Panc1 (cell line): Measurements from ENCODE around the gene ZCWPW1. TPM values are rescaled to one million over a fixed set of nuclear protein-coding genes. Genes with fewer than 3 reads are reported as not detected.

ENCODE experiments used
- ATAC-seq: fragments of 200-7000 bp; cut with Tn5 transposase; 2 replicates; pipeline ENCODE4 v1.9.1; 2020; ENCODE audit warnings: mild to moderate bottlenecking, moderate library complexity
- BruUV-seq: library from RNA; stranded (reverse); fragments of 400-500 nt; replicated peaks from 2 replicates; lab custom pipeline; 2021; lab: Mats Ljungman, UMichigan
- CTCF ChIA-PET: fragments of 300-600 bp; sonication (Branson Sonifier 250); formaldehyde crosslinking; loops from one replicate; lab custom pipeline; 2022; ENCODE audit warnings: antibody characterized with exemption; lab: Charles Lee
- POLR2A ChIA-PET: fragments of 300-600 bp; sonication (Branson Sonifier 250); formaldehyde crosslinking; loops from one replicate; lab custom pipeline; 2022; ENCODE audit warnings: antibody characterized with exemption; lab: Charles Lee
- DNase-seq: peaks from one replicate; pipeline ENCODE4 v3.0.0-alpha.2; 2010; ENCODE audit warnings: low read depth, low spot score
- H3K27ac ChIP-seq: 2 replicates; pipeline ENCODE4 v1.5.1; 2011; ENCODE audit warnings: mild to moderate bottlenecking, low read length, inconsistent platforms
- H3K27me3 ChIP-seq: fragments of 200-500 bp; sonication (Bioruptor generic); 2 replicates; pipeline ENCODE4 v1.6.0; 2014; ENCODE audit warnings: low read length, inconsistent platforms; ENCODE audit not compliant: control insufficient read depth, insufficient read depth
- H3K36me3 ChIP-seq: fragments of 200-500 bp; sonication (Bioruptor generic); 2 replicates; pipeline ENCODE4 v1.5.1; 2014; ENCODE audit warnings: inconsistent platforms, mild to moderate bottlenecking, low read length, moderate library complexity; ENCODE audit not compliant: control insufficient read depth, insufficient read depth
- H3K4me1 ChIP-seq: 2 replicates; pipeline ENCODE4 v1.5.1; 2011; ENCODE audit warnings: inconsistent platforms, mild to moderate bottlenecking, low read length, moderate library complexity; ENCODE audit not compliant: control insufficient read depth, insufficient read depth
- H3K4me3 ChIP-seq, 2 experiments: 2 replicates each; pipeline ENCODE4 v1.5.1; 2011 to 2012; ENCODE audit warnings: low read depth in 2 of 2, low read length in 2 of 2, mild to moderate bottlenecking in 2 of 2, inconsistent platforms in 1 of 2, moderate library complexity in 1 of 2
- H3K9me3 ChIP-seq: fragments of 200-500 bp; sonication (Bioruptor generic); 2 replicates; pipeline ENCODE4 v1.5.1; 2014; ENCODE audit warnings: low read depth, mild to moderate bottlenecking, inconsistent platforms, low read length, moderate library complexity; ENCODE audit not compliant: control insufficient read depth, insufficient read depth
- CTCF ChIP-seq: fragments of 450-650 bp; IDR thresholded peaks from 2 replicates; pipeline ENCODE4 v1.5.1; 2017; ENCODE audit warnings: mild to moderate bottlenecking
- POLR2AphosphoS5 ChIP-seq: IDR thresholded peaks from 2 replicates; pipeline ENCODE4 v1.6.1; 2012; ENCODE audit warnings: mild to moderate bottlenecking, low read depth, low read length, moderate library complexity
- REST ChIP-seq, 2 experiments: IDR thresholded peaks; 2 replicates each; pipeline ENCODE4 v1.6.1; 2011 to 2012; ENCODE audit warnings: low read depth in 2 of 2, control low read depth in 1 of 2, low read length in 1 of 2, mild to moderate bottlenecking in 1 of 2, moderate library complexity in 1 of 2; ENCODE audit not compliant: insufficient read depth in 1 of 2
- SIN3A ChIP-seq: IDR thresholded peaks from 2 replicates; pipeline ENCODE4 v1.6.1; 2012; ENCODE audit warnings: low read depth, mild to moderate bottlenecking, low read length, moderate library complexity, borderline replicate concordance; ENCODE audit not compliant: insufficient read depth
- TCF7L2 ChIP-seq: IDR thresholded peaks from 2 replicates; pipeline ENCODE4 v1.6.1; 2011; ENCODE audit warnings: mild to moderate bottlenecking, low read depth, low read length, inconsistent platforms
- in situ Hi-C: cut with HindIII; loops from 2 replicates; pipeline ENCODE4 v1.10.0; 2016; ENCODE audit warnings: low sequenced_read_pairs, low pct_unique_long_range_greater_than_20kb
- intact Hi-C: fragments of 100-400 bp; cut with micrococcal nuclease; formaldehyde crosslinking; loops from one replicate; pipeline ENCODE4 v1.10.0; 2022; ENCODE audit not compliant: unreplicated experiment
- total RNA-seq: library from RNA; stranded (reverse); gene quantifications from one replicate; pipeline ENCODE4 v1.2.1, GENCODE V29; 2021; ENCODE audit not compliant: unreplicated experiment

Gene ZCWPW1
- total RNA-seq, 1 experiment from 2014 or later, result 6.5 TPM

GRCh38 chr7:100373261-100373831 is 55.2 kb downstream of the ZCWPW1 start, which contains the start of gene PILRA:
TSS of gene PILRA (plus strand) at chr7:100373487. CDS start at chr7:100373657, 170 bp downstream.
- no peak for ATAC-seq
- Histone ChIP-seq H3K4me3 (no peak within 1 kb of the TSS), H3K4me1 (no peaks in the 10 kb centered on the region), H3K27ac (no peak within 1 kb of the TSS), H3K36me3 (no peaks in the 10 kb centered on the region), H3K27me3 (no peaks in the 10 kb centered on the region), H3K9me3 (no peaks in the 10 kb centered on the region)
- BruUV-seq, result no TSS peak
- in situ Hi-C loops, result no loop called here
- no peak for TF ChIP-seq TCF7L2
- no peak for TF ChIP-seq POLR2AphosphoS5
- no peak for TF ChIP-seq REST (IDR thresholded peaks at IDR 0.05; ENCODE audit: insufficient read depth in 1 of 2, low read depth in 2 of 2, low read length in 1 of 2)
- TF ChIP-seq CTCF, result no peak
- TF ChIP-seq SIN3A, result no peak
- DNase-seq, result no peak
- ChIA-PET POLR2A (no interaction called here), CTCF (interaction anchor here (1.2 to 1.9 kb wide), 2 partner anchors 25 to 34 kb away, joined by 3 to 8 read pairs; no protein-coding TSS in a partner anchor)
- intact Hi-C loops, result no loop called here

- Histone ChIP-seq H3K27me3 (no peaks in the 10 kb centered on the region), H3K4me1 (no peaks in the 10 kb centered on the region), H3K9me3 (no peaks in the 10 kb centered on the region), H3K4me3 (no peak overlapping the region), H3K27ac (no peak overlapping the region), H3K36me3 (no peaks in the 10 kb centered on the region)
- TF ChIP-seq SIN3A (no peak), POLR2AphosphoS5 (no peak), TCF7L2 (no peak), CTCF (no peak), REST (IDR thresholded peaks at IDR 0.05; ENCODE audit: insufficient read depth in 1 of 2, low read depth in 2 of 2, low read length in 1 of 2) (no peak)
- ATAC-seq (no peak), DNase-seq (no peak)
- ChIA-PET CTCF (no interaction called here), POLR2A (no interaction called here)
- no TSS peak for BruUV-seq
- in situ Hi-C loops (no loop called here), intact Hi-C loops (no loop called here)
Observed at GRCh38 chr7:100372694-100373093, 55.8 kb downstream of the ZCWPW1 start.
